HG02588 (cell line): Measurements from ENCODE around the gene SLC17A7.
A peak's percentile ranks its signal among the peaks of the same experiment; 100 is the strongest.
"Not testable (repeated sequence)": the region's sequence is repeated elsewhere in the genome, so short reads cannot be mapped to it uniquely, and the experiment has no call there.

Experiments
- ATAC-seq: cut with Tn5 transposase; IDR thresholded peaks from one replicate; pipeline ENCODE4 v1.9.1; 2021; ENCODE audit warnings: mild to moderate bottlenecking, moderate library complexity; ENCODE audit not compliant: unreplicated experiment

The SLC17A7 gene

DNA sequence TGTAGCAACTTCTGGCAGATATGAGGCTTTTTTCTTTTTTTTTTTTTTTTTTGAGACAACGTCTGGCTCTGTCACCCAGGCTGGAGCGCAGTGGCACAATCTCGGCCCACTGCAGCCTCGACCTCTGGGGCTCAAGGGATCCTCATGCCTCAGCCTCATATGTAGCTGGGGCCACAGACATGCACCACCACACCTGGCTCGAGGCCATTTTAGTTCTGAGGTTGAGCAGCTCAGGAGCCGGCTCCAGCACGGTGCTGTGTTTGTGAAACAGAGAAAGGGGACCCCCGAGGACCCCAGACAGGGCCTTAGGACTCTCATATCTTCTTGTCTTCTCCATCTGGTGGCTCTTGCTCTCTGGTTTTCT lies 29.3 kb upstream of the SLC17A7 start:
- ATAC-seq, result no peak

DNA sequence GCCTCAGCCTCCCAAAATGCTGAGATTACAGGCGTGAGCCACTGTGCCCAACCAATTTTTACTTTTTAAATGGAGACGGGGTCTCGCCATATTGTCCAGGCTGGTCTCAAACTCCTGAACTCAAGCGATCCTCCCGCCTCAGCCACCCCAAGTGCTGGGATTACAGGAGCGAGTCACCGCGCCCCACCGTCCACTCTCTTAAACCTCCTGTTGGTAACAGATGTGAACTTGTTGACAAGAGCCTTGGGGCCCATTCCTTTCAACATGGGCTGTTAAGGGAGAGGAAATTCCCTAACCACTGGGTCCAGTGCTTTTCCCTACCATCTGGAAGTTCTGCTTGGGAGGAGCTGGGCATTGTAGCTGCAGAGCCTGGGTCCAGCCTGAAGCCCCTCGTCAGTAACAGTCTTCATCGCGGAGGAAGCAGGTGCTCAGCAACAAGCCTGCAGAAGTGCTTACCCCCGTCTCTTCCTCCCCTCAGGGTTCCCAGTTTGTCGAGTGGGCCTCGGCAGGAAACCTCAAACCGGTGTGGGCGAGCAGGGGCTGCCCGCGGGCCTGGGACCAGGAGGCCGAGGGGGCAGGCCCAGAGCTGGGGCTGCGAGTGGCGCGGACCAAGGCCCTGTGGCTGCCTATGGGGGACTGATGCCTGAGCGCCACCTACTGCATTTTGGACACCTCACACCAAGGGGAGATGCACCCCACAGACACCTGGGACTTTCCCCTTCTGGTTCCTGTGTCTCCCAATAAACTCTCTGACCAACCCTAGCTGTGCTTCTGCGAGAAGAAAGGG lies 28.7 kb upstream of the SLC17A7 start:
- ATAC-seq, result peak; percentile 46

DNA sequence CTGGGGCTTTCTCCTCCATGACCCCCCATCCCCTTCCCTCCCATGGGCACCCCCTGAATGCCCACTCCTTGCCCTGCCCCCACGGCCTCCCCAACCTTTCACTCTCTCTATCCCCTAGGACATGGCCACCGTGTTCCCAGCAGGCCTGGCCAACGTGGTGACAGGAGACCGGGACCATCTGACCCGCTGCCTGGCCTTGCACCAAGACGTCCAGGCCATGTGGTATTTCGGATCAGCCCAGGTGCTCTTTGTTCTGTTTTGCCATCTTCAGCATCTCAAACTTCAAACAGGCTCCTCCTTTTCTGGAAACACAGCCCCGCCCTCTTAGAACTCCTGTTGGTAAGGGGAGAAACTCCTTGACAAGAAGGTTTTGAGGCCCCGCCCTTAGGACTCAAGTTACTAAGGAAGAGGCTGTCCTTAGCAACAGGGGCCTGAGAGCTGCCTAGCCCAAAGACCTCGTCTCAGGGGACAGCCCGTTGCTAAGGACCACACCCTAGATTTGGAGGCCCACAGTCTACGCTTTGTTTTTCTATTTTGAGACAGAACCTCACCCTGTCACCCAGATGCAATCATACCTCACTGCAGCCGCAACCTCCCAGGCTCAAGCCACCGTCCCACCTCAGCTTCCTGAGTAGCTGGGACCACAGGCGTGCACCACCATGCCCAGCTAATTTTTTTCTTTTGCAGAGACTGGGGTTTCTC lies 27.6 kb upstream of the SLC17A7 start:
- ATAC-seq, result no peak

- no peak for ATAC-seq
Observed at GRCh38 chr19:49468199-49468598, 26.9 kb upstream of the SLC17A7 start.

- ATAC-seq, result no peak
Observed at GRCh38 chr19:49465371-49465770, 24.0 kb upstream of the SLC17A7 start.

DNA sequence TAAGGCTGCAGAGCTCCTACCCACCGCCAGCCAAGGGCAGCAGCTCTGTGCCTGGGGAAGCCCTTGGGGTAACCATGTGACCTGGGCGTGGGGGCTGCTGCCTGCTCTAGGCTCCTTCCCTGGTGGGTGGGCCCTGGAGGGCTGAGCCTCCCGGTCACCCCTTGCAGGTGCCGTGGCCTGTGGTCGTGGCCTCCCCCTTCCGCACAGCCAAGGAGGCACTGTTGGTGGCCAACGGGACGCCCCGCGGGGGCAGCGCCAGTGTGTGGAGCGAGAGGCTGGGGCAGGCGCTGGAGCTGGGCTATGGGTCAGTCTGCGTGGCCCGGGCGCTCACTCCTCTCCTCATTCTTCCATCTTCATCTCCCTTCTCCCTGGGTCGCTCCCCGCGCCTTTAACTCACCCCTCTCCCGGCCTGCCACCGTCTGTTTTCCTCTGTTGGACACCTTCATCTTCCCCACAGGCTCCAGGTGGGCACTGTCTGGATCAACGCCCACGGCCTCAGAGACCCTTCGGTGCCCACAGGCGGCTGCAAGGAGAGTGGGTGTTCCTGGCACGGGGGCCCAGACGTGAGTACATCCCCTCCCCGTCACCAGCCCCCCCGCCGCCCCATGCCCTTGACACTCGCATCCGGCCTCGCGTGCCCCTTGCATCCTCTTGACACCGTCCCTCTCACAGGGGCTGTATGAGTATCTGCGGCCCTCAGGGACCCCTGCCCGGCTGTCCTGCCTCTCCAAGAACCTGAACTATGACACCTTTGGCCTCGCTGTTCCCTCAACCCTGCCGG lies 22.8 kb upstream of the SLC17A7 start:
- no peak for ATAC-seq

GRCh38 chr19:49462492-49462891 lies 21.2 kb upstream of the SLC17A7 start:
- ATAC-seq, result no peak

GRCh38 chr19:49461656-49462055 lies 20.3 kb upstream of the SLC17A7 start:
- ATAC-seq, result no peak

- ATAC-seq, result not testable (repeated sequence)
Observed at GRCh38 chr19:49461130-49461529, 19.8 kb upstream of the SLC17A7 start.

GRCh38 chr19:49459388-49459787 lies 18.1 kb upstream of the SLC17A7 start:
- ATAC-seq, result no peak

- no peak for ATAC-seq
Observed at GRCh38 chr19:49458567-49458903, 17.2 kb upstream of the SLC17A7 start.

DNA sequence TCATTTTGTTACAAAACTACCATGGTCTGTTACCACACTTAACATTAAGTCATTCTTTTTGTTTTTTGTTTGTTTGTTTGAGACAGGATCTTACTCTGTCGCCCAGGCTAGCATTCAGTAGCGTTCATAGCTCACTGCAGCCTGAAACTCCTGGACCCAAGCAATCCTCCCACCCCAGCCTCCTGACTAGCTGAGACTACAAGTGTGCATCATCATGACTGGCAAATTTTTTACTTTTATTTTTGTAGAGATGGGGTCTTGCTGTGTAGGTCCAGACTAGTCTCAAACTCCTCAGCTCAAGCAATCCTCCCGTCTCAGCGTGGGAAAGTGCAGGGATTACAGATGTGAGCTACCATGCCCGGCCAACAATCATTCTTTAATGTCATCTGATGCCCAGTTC lies 15.0 kb upstream of the SLC17A7 start:
- no peak for ATAC-seq

GRCh38 chr19:49455773-49456172 lies 14.4 kb upstream of the SLC17A7 start:
- no peak for ATAC-seq

DNA sequence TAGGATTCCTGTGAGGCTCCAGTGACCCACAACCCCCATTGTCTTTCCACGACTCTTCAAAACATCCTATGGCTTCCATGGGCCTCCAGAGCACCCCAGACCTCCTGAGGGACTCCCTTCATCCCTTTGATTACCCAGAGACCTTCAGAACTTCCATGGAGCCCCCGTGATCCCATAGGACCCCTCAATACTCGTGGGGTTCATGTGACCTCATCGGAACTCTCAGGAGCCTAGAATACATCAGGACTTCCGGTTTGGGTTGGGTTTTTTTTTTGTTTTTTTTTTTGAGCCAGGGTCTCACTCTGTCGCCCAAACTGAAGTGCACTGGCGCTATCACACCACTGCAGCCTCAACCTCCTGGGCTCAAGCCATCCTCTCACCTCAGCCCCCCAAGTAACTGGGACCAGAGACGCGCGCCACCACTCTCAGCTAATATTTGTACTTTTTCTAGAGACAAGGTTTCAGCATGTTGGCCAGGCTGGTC lies 12.5 kb upstream of the SLC17A7 start:
- no peak for ATAC-seq

- ATAC-seq, result peak; percentile 72
Observed at GRCh38 chr19:49453013-49453756, 11.9 kb upstream of the SLC17A7 start, which contains the start of gene ALDH16A1. Gene ALDH16A1 (plus strand): TSS chr19:49453225. CDS start chr19:49453332, 107 bp downstream.

DNA sequence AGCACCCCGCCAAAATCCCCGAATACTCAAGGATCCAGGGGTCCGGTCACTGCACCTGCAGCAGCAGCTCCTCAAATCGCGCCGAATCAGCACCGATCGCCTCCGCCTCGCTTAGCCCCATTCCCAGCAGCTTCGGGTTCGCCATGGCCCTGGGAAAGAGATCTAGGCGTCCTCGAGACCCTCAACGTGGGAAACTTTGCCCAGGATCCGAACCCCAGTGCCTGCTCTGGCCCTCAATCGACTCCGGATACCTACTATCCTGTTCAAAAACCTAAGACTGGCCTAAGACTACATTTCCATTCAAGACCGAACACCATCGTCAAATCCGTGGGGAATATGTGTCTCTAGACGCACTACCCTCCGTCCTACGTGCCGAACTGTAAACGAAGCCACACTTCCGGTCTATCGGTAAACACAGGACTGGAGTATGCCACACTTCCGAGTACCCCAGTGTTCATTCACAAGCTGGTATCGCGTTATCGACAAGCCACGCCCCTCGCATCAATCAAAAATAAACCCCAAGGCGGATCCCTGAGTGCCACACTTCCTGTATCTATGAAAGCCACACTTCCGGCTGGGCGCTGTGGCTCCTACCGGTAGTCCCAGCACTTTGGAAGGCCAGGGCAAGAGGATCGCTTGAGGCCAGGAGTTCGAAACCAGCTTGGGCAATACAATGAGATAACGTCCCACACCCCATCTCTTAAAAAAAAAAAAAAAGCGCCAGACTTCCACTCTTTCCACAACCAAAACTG lies 10.3 kb upstream of the SLC17A7 start, which contains the start of gene PIH1D1:
Gene PIH1D1, minus strand, starts transcription at position 385 of the 752 bp plus-strand sequence. Its CDS starts 240 bp downstream, at position 145.
- ATAC-seq, result peak; percentile 57

DNA sequence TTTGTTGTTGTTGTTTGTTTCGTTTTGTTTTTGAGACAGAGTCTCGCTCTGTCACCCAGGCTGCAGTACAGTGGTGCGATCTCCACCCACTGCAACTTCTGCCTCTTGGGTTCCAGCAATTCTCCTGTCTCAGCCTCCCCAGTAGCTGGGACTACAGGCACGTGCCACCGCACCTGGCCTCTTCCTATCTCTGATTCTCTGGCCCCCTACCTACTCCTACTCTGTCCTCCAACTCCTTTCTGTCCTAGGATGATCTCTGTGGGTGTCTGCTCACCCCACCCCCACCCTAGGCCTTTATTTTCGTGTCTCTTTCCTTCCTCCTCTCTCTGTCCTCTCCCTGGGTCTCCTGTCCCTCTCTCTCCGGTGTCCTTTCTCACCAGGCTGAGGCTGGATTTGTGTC lies 9.1 kb upstream of the SLC17A7 start:
- ATAC-seq, result no peak

DNA sequence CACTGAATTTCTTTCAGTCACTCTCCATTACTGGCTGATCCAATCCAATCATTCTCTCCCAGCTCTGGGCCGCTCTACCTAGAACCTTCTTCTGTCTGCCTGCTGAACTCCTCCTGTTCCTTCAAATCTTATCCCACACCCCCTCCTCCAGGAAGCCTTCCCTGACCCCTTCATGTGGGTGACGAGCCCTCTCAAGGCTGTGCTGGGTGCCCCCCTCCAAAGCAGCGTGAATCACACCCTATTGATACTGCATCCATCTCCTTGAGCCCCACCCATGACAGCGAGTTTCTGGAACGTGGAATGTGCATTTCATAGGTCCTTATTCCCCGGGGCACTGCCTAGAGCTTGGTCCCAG lies 7.1 kb upstream of the SLC17A7 start:
- no peak for ATAC-seq

- ATAC-seq, result no peak
Observed at GRCh38 chr19:49447485-49448431, 6.4 kb upstream of the SLC17A7 start.
